Measurements from ENCODE around the gene CYB561D2.
"Not testable (repeated sequence)": the region's sequence is repeated elsewhere in the genome, so short reads cannot be mapped to it uniquely, and the experiment has no call there.

The CYB561D2 gene, protein sequence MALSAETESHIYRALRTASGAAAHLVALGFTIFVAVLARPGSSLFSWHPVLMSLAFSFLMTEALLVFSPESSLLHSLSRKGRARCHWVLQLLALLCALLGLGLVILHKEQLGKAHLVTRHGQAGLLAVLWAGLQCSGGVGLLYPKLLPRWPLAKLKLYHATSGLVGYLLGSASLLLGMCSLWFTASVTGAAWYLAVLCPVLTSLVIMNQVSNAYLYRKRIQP

GRCh38 chr3:50350527-50351322 is at the start of gene CYB561D2, which contains the start of gene NPRL2:
Gene CYB561D2 (plus strand): TSS chr3:50350862. CDS start chr3:50351434, 572 bp downstream.
Gene NPRL2 (minus strand): TSS chr3:50350775. CDS start chr3:50350652, 123 bp downstream.
- peak; percentile 98 for DNase-seq

DNA sequence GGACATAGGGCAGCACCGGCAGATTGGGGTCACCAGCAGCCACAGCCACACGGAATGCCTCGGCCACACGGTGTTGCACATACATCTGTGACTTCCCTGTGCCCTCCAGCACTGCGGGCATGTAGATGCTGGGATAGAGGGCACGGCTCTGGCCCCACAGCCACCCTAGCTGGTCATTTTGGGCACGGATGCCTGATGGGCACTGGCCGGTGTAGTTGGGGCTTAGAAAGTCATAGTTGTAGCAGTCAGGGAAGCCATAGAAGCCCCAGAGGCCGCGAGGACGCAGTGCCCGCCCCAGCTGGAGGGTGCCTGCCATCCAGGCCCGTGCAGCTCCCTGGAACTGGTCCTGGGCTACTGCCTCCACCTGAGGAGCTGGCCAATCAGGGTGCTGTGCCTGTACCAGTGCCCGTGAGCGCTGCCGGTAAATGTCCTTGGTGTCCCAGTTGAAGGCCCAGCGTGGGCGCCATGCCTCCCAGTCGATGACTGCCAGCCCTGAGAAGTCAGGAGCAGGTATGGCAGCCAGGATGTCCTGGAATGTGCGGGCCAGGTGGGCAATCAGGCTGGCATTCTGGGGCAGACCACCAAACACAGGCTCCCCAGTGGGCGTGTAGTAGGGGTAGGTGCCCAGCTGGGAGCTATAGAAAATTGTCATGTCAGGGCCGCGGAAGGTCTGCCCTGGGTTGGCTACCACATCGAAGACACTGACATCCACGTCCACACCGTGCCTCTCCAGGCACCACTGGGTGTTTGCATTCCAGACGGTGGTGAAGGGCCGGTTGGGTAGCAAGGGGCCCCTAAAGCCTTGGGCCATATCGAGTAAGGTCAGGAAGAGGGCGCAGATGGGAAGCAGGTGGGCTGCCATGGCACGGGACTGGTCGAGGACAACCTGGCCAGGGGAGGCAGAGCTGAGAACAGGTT is 48.3 kb upstream of the CYB561D2 start:
- DNase-seq = no peak

- DNase-seq = no peak
Measured at GRCh38 chr3:50303013-50303815, 47.4 kb upstream of the CYB561D2 start, which contains the start of gene HYAL1. Gene HYAL1 (minus strand): TSS chr3:50303574. CDS start chr3:50302956, 618 bp downstream.

GRCh38 chr3:50304601-50305000 is 46.1 kb upstream of the CYB561D2 start:
- DNase-seq = no peak

DNA sequence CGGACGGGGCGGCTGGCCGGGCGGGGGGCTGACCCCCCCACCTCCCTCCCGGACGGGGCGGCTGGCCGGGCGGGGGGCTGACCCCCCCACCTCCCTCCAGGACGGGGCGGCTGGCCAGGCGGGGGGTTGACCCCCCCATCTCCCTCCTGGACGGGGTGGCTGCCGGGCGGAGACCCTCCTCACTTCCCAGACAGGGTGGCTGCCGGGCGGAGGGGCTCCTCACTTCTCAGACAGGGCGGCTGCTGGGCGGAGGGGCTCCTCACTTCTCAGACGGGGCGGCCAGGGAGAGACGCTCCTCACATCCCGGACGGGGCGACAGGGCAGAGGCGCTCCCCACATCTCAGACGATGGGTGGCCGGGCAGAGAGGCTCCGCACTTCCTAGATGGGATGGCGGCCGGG is 38.6 kb upstream of the CYB561D2 start:
- not testable (repeated sequence) for DNase-seq

DNA sequence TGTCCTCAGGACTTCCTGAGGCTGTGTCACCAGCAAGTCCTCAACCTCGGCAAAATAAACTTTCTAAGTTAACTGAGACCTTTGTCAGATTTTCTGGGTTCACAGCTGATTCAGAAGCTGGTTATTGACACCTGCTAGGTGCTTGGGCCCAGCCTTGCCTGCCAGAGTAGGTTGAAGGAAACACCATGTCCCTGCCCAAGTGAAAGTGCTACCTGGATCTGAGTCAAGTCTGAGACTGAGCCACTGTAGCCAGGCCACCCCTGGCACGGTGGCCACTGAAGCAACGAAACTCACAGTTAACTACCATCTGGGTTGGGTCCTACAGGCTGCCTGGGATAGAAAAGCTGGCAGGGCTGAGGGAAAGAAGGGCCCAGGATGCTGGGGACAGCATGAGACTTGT is 36.3 kb upstream of the CYB561D2 start:
- DNase-seq = no peak

GRCh38 chr3:50314816-50315215 is 35.8 kb upstream of the CYB561D2 start:
- no peak for DNase-seq

DNA sequence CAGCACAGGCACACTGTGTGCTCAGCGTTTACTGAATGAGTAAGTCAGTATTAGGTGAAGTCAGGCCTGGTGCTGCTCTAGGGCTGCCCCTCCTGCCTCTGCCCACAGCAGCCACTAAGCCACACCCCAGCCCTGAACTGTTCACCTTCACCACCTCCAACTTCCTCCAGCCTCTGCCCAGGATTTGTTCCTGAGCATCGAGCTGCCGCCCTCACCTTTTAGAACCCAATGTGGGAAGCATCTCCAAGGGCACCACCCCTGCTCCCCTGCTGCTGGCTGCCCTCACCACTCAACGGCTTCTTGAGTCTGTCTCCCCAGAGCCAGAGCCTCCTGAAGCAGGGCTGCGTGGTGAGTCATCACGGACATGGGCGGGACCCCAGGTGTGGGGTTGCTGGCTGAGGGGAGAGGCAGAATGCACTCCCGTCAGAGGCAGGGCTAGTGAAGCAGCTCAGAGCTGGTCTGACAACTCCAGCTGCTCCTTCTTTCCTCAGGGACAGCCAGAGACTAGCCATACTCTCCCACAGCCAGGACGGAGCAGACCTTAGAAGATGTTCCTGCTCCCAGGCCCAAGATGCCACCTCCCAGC is 33.9 kb upstream of the CYB561D2 start:
- DNase-seq = peak; percentile 80

GRCh38 chr3:50317300-50317699 is 33.4 kb upstream of the CYB561D2 start:
- no peak for DNase-seq

- no peak for DNase-seq
Measured at GRCh38 chr3:50318163-50318562, 32.5 kb upstream of the CYB561D2 start.

DNA sequence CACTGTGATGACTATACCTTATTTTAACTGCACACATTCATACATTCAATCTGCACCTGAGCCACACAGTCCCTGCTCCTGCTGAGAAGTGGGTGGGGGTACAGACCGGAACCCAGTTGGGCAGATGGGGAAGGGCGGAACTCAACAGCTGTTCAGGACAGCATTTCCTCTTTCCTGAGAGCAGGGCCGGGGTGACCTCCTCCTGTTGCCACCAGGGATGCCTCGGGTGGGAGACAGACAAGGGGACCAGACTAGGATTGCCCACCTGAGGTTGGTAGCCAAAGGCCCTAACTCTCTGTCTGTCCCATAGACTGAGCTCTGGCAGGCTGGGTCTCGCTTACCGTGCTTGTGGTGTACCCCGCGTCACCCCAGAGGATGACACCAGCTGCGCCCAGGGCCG is 32.0 kb upstream of the CYB561D2 start:
- DNase-seq = no peak

GRCh38 chr3:50319181-50319893 is 31.3 kb upstream of the CYB561D2 start:
- no peak for DNase-seq

- DNase-seq = no peak
Measured at GRCh38 chr3:50319894-50320625, 30.6 kb upstream of the CYB561D2 start.

- no peak for DNase-seq
Measured at GRCh38 chr3:50320853-50321335, 29.8 kb upstream of the CYB561D2 start.

GRCh38 chr3:50321336-50322114 is 29.1 kb upstream of the CYB561D2 start:
- DNase-seq = peak; percentile 86

DNA sequence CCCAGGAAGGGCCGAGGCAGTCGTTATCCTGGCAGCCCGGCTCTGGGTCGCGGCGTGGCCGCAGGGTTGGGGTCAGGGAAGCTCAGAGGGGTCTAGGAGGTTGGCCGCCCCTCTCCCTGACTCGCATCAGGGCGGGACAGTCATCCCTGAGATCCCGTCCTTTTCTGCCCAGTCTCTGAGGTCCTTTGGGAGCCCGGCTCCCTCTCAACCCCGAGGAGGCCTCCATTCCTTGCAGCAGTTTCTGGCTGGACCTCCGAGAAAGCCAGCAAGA is 28.6 kb upstream of the CYB561D2 start:
- DNase-seq = no peak

DNA sequence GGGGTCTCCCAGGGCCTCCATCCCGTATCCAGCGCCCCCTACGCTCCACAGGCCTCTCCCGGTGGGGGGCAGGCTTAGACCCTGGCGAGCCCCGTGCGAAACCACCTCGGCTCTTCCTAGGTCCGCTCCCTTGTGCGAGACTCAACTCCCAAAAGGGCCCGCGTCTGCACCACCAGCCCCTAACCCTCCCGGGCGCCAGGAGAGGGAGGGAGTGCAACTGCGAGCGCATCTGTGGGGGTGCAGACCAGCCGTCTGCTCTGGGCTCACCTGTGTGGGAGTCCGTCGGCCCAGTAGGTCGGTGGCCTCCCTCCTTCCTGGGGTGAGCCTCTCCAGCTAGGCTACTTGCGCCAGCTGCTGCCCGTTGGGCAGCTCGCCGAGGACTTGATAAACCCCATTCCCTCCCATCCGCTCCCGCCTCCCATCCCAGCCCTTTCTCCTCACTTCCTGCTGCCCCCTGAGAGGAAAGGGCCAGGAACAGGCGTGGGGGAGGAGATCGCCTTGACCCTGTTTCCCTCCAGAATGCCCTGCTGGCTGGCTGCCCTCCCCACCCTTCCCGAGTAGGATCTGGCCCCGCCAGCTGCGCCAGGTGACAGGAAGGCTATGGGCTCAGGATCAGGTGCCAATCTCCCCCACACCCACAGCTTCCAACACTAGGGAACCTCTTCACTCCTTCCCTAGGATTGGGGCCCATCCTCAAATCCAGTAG is 28.1 kb upstream of the CYB561D2 start, which contains the start of gene HYAL2:
Gene HYAL2 (minus strand): TSS at position 360 of the 706 bp plus-strand sequence. CDS start 2,256 bp downstream, outside the sequence.
- DNase-seq = no peak

- DNase-seq = no peak
Measured at GRCh38 chr3:50323092-50323600, 27.5 kb upstream of the CYB561D2 start.

All from CD4-positive, alpha-beta T cell treated with Interleukin-12 subunit alpha and Interleukin-12 subunit beta, for 1 hour (primary cell).